Activated CD4-positive, alpha-beta T cell treated with anti-CD3 and anti-CD28 coated beads for 36 hours (primary cell): ENCODE data around the gene TLCD3A. TPM values are rescaled to one million over a fixed set of nuclear protein-coding genes. Genes with fewer than 3 reads are reported as not detected.
A peak's percentile ranks its signal among the peaks of the same experiment; 100 is the strongest.
"Not testable (repeated sequence)": the region's sequence is repeated elsewhere in the genome, so short reads cannot be mapped to it uniquely, and the experiment has no call there.

Source experiments
- ATAC-seq: fragments of 200-7000 bp; cut with Tn5 transposase; one replicate; pipeline ENCODE4 v1.10.0; 2021; ENCODE audit warnings: mild to moderate bottlenecking, moderate library complexity
- CTCF ChIA-PET: fragments of 350-600 bp; sonication (Branson Sonifier 250); formaldehyde crosslinking; loops from one replicate; lab custom pipeline; 2021; ENCODE audit warnings: antibody characterized with exemption; lab: Charles Lee
- POLR2A ChIA-PET: fragments of 350-600 bp; sonication (Branson Sonifier 250); formaldehyde crosslinking; loops from one replicate; lab custom pipeline; 2021; ENCODE audit warnings: antibody characterized with exemption, inconsistent platforms; lab: Charles Lee
- DNase-seq: peaks from one replicate; pipeline ENCODE4 v3.0.0-alpha.2; 2020
- H3K27ac Mint-ChIP-seq: one replicate; pipeline ENCODE4 v1.8.0; 2021; ENCODE audit warnings: mixed read lengths
- H3K27me3 Mint-ChIP-seq: one replicate; pipeline ENCODE4 v1.8.0; 2021; ENCODE audit warnings: mixed read lengths
- H3K36me3 Mint-ChIP-seq: one replicate; pipeline ENCODE4 v1.8.0; 2021; ENCODE audit warnings: low read depth, mixed read lengths
- H3K4me1 Mint-ChIP-seq: one replicate; pipeline ENCODE4 v1.8.0; 2021; ENCODE audit warnings: mixed read lengths
- H3K4me3 Mint-ChIP-seq: one replicate; pipeline ENCODE4 v1.8.0; 2021; ENCODE audit warnings: mild to moderate bottlenecking, moderate library complexity, mixed read lengths
- H3K9me3 Mint-ChIP-seq: one replicate; pipeline ENCODE4 v1.8.0; 2021; ENCODE audit warnings: low read depth, mixed read lengths
- intact Hi-C, 2 experiments: fragments of 100-400 bp; cut with DNase I in 1 of 2; cut with micrococcal nuclease in 1 of 2; formaldehyde crosslinking; loops; one replicate each; pipeline versions ENCODE4 v1.14.2 to v1.15.1; 2022 to 2024; cut with DNase I, micrococcal nuclease
- total RNA-seq, 2 experiments: library from RNA; stranded (reverse); gene quantifications; one replicate each; pipeline ENCODE4 v1.2.3, GENCODE V29; 2021

TLCD3A gene
- total RNA-seq, 2 experiments from 2014 or later, result 13.8 to 25.9 TPM

DNA sequence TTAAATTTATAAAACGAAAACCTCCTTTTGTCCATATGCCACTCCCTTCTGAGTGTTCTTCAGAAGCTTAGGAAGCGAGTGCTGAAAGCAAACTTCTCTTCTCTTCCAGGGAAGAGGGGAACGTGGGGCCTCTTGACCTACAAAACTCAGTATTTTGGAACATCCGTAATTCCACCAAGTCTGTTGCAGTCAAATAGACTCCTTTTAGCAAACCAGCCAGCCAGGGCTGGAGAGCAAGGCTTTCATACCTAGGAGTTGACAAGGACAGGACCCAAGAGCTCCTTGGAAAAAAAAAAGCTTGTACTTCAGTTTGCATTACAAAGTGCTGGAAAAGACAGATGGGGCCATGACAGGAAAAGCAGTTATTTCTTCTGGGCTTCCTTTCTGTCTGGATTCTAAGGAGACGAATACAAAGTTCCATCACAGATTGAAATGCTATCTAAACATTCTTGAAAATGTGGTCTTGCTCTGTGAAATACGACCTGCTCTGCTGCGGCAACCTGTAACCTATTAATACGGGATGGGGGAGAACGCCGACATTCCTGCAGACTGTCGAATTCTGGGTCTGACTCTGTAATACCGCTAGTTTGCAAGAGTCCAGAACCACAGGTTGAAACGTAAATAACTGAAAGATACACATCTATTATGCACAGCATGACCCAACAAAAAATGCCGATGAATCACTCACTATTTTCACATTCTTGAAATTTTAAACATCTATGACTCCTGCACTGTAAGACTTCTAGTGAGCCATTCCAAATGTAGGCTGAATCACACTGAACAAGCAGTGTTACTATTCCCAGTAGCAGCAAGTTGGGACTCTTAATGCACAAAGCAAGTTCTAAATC lies 38.4 kb upstream of the TLCD3A start:
- peaks cover 41% of the 10 kb centered on the region for H3K36me3 Mint-ChIP-seq

DNA sequence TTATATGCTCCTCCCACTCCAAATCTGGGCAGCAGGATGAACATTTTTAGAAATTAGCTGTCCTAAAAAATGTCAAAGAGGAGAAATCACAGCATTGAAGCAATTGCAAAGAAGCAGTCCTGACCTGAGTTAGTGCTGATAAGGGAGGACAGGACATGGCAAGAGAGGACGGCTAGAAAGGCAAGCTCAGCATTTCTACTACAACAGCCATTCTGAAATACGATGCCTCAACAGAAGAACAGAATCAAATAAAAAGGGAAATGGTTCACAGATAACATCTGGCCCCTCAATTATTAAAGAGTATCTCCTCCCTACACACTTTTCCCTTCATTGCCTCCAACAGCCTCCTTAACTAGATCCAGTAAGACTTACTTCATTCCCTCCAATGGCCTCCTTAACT lies 36.0 kb upstream of the TLCD3A start:
- ChIA-PET CTCF (interaction anchor here (0.7 to 2.3 kb wide), 4 partner anchors 9 to 284 kb away, joined by 3 to 14 read pairs (median 6); no protein-coding TSS in a partner anchor), POLR2A (interaction anchor here (0.6 kb wide), 1 partner anchor 46 kb away, joined by 3 read pairs; no protein-coding TSS in a partner anchor)
- Mint-ChIP-seq H3K27ac (no peak overlapping the region), H3K4me1 (no peaks in the 10 kb centered on the region), H3K36me3 (peaks cover 40% of the 10 kb centered on the region), H3K9me3 (no peaks in the 10 kb centered on the region), H3K4me3 (no peak overlapping the region), H3K27me3 (no peaks in the 10 kb centered on the region)
- no peak for ATAC-seq
- DNase-seq, result no peak
- intact Hi-C loops, result no loop called here

More for the DNA sequence above, 38.4 kb upstream of the TLCD3A start:
- no peaks in the 10 kb centered on the region for H3K27me3 Mint-ChIP-seq
- CTCF ChIA-PET, result interaction anchor here (0.6 to 2.3 kb wide), 3 partner anchors 11 to 282 kb away, joined by 3 to 14 read pairs (median 3); no protein-coding TSS in a partner anchor
- no peaks in the 10 kb centered on the region for H3K4me1 Mint-ChIP-seq
- DNase-seq (no peak), ATAC-seq (no peak)
- no peak overlapping the region for H3K4me3 Mint-ChIP-seq
- intact Hi-C loops, result no loop called here
- POLR2A ChIA-PET, result no interaction called here
- H3K9me3 Mint-ChIP-seq, result no peaks in the 10 kb centered on the region
- no peak overlapping the region for H3K27ac Mint-ChIP-seq

DNA sequence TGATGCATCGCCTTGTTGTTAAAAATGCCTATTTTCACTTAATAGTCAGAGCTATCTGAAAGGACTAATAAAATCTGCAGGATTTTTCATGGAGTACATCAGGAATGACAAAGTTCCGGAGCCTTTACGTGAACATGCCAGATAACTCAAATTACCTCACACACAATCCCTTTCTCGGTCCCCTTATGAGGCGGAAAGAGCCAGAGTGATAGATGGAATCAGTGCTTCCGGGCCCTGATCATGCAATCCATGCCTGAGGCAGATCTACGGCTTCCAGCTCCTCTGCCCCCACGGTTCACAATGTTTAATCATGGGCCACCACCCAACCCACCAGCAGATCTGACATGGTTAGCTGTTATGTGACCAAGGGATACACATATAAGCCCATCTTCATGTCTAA lies 34.7 kb upstream of the TLCD3A start:
- DNase-seq (no peak), ATAC-seq (no peak)
- H3K36me3 Mint-ChIP-seq, result peaks cover 35% of the 10 kb centered on the region
- H3K27ac Mint-ChIP-seq, result no peak overlapping the region
- CTCF ChIA-PET, result interaction anchor here (0.6 to 5.4 kb wide), 2 partner anchors 286 to 643 kb away, joined by 3 to 68 read pairs; a partner anchor contains a TSS
- H3K9me3 Mint-ChIP-seq, result no peaks in the 10 kb centered on the region
- POLR2A ChIA-PET, result no interaction called here
- no peaks in the 10 kb centered on the region for H3K4me1 Mint-ChIP-seq
- intact Hi-C loops, result no loop called here
- H3K27me3 Mint-ChIP-seq, result no peaks in the 10 kb centered on the region
- H3K4me3 Mint-ChIP-seq, result no peak overlapping the region

DNA sequence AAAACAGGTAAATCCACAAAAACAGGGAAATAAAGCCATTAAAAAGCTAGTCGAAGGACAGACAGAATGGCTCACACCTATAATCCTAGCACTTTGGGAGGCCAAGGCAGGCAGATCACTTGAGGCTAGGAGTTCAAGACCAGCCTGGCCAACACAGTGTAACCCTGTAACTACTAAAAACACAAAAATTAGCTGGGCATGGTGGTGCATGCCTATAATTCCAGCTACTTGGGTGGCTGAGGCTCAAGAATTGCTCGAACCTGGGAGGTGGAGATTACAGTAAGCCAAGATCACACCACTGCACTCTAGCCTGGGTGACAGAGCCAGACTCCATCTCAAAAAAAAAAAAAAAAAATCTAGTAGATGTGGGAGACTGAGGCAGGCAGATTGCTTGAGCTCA lies 34.3 kb upstream of the TLCD3A start:
- intact Hi-C loops, H3K4me3 Mint-ChIP-seq, H3K4me1 Mint-ChIP-seq, H3K27me3 Mint-ChIP-seq, H3K9me3 Mint-ChIP-seq, ATAC-seq, H3K27ac Mint-ChIP-seq, DNase-seq: not testable (repeated sequence)
- H3K36me3 Mint-ChIP-seq, result peaks cover 35% of the 10 kb centered on the region
- ChIA-PET POLR2A (interaction anchor here (0.6 kb wide), 1 partner anchor 286 kb away, joined by 5 read pairs; no protein-coding TSS in a partner anchor), CTCF (interaction anchor here (0.6 to 5.4 kb wide), 6 partner anchors 26 to 643 kb away, joined by 3 to 68 read pairs (median 3); a partner anchor contains a TSS)

DNA sequence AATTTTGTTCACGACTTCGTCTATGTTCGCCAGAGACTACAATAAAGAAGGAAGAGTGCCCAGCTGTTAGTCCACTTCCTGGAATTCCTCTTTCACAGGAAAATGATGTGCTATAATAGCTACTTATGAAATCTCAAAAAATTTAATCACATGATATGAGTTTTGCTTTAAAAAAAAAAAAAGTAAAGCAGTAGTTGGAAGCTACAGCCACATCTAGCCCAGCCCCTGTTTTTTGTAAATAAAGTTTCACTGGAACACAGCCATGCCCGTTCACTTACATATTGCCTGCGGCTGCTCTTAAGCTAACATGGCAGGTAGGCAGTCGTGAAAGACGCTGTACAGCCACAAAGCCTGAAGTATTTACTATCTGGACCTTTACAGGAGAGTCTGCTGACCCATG lies 33.1 kb upstream of the TLCD3A start:
- POLR2A ChIA-PET, result interaction anchor here (0.6 kb wide), 1 partner anchor 51 kb away, joined by 4 read pairs; no protein-coding TSS in a partner anchor
- intact Hi-C loops, result no loop called here
- H3K9me3 Mint-ChIP-seq, result no peaks in the 10 kb centered on the region
- peaks cover 31% of the 10 kb centered on the region for H3K36me3 Mint-ChIP-seq
- H3K4me1 Mint-ChIP-seq, result no peaks in the 10 kb centered on the region
- no peak overlapping the region for H3K27ac Mint-ChIP-seq
- H3K27me3 Mint-ChIP-seq, result no peaks in the 10 kb centered on the region
- no peak overlapping the region for H3K4me3 Mint-ChIP-seq
- DNase-seq, result no peak
- ATAC-seq, result no peak
- CTCF ChIA-PET, result interaction anchor here (0.6 to 5.4 kb wide), 12 partner anchors 12 to 555 kb away, joined by 3 to 68 read pairs (median 5); partner anchors contain the start of gene VPS53

DNA sequence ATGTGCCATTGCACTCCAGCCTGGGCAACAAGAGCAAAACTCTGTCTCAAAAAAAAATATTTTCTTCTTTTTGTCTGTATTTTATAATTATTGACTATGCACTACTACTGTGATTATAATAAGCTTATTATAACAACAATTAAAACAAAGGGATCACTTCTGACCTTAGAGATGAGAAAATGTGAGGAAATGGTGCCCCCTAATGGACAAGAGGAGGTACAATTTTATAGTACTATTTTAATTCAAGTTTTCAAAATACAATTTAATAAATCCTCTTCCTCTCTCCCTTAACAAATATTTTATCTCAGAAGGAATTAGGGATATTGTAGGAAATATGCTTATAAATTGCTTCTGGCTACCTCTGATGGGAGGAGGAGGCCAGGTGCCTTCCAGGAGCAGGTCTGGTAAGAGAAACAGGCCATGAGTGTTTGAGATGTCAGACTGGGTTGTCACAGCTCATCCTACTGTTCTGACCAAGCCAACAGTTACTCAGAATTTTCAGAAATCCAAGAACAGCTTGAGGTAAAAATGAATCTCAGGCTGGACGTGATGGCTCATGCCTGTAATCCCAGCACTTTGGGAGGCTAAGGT lies 31.8 kb upstream of the TLCD3A start:
- POLR2A ChIA-PET, result no interaction called here
- DNase-seq (no peak), ATAC-seq (peak; percentile 65)
- intact Hi-C loops, result loop anchor here (1.0 to 10.0 kb wide), 3 partner anchors 288 to 556 kb away; no protein-coding TSS in a partner anchor
- Mint-ChIP-seq H3K27me3 (no peaks in the 10 kb centered on the region), H3K4me1 (no peaks in the 10 kb centered on the region), H3K27ac (no peak overlapping the region), H3K4me3 (no peak overlapping the region), H3K36me3 (peaks cover 23% of the 10 kb centered on the region), H3K9me3 (no peaks in the 10 kb centered on the region)
- CTCF ChIA-PET, result interaction anchor here (0.5 to 5.4 kb wide), 34 partner anchors 8 to 558 kb away, joined by 3 to 68 read pairs (median 4); partner anchors contain the start of genes GLOD4, MRM3 and VPS53

DNA sequence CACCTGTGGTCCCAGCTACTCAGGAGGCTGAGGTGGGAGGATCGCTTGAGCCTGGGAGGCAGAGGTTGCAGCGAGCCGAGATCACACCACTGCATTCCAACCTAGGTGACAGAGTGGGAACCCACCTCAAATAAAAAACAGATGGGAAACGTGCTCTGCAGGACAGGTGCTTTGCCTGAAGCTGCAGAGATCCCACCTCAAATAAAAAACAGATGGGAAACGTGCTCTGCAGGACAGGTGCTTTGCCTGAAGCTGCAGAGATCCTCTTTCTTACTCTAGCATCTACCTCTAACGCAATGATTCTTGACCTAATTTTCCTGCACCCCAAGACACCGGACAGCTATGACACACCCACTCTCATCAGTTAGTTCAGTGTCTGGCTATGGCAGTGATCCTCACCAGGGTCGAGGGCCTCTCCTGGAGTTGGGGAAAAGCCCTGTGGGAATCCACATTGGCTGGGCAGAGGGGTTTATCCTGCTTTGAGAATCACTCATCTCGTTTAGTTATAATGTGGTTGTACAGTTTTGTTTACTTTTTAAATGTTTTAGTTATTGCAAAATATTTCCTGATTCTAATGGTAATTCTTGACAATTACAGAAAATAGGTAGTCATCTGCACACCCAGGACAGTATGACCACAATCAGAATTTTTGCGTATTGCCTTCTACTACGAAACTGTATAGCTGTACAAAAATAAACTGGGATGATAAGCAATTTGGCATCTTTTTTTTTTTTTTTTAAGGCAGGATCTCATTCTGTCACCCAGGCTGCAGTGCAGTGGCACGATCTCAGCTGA lies 29.1 kb upstream of the TLCD3A start:
- Mint-ChIP-seq H3K4me3 (no peak overlapping the region), H3K27me3 (no peaks in the 10 kb centered on the region), H3K27ac (no peak overlapping the region), H3K4me1 (no peaks in the 10 kb centered on the region), H3K9me3 (no peaks in the 10 kb centered on the region), H3K36me3 (peaks cover 9% of the 10 kb centered on the region)
- no peak for DNase-seq
- ChIA-PET POLR2A (no interaction called here), CTCF (interaction anchor here (0.9 to 2.1 kb wide), 3 partner anchors 17 to 289 kb away, joined by 4 to 6 read pairs (median 4); no protein-coding TSS in a partner anchor)
- no peak for ATAC-seq
- intact Hi-C loops, result loop anchor here in 1 of 2 experiments (10.0 kb wide), 1 partner anchor 318 kb away; no protein-coding TSS in a partner anchor

DNA sequence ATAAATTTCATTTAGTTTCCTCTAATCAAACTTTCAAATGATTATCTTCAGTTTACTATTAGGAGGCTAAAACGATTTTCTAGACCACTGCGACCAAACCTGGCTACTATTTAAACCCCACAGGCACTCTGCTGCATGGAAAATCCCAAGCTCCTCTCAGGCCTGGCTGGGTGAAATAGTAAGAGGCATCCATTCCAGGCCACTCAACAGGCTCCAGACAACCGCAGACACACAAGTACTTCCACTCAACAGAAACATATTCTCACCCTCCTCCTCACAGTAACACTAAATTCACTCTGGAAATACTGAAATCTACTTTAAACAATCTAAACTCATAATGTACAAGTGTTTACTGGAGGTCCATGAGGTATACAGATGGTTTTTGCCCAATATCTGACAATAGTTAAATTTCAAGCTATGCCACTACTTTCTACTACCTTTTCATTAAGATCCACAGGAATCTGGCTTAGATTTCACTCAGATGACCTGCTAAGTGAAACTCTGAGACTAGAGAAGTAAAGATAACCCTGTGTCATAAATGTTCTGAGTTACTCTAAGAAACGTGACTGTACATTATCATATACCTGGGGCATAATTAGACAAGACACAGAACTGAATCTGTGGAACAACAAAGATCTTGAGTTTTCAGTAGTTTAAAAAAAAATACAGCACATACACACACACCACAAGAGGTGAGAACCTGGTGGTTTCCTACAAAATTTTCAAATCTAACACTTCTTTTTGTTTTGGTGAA lies 28.1 kb upstream of the TLCD3A start:
- ChIA-PET CTCF (interaction anchor here (0.6 to 2.1 kb wide), 5 partner anchors 9 to 290 kb away, joined by 3 to 14 read pairs (median 5); no protein-coding TSS in a partner anchor), POLR2A (no interaction called here)
- H3K9me3 Mint-ChIP-seq, result no peaks in the 10 kb centered on the region
- ATAC-seq (no peak), DNase-seq (no peak)
- no peak overlapping the region for H3K27ac Mint-ChIP-seq
- intact Hi-C loops, result loop anchor here in 1 of 2 experiments (10.0 kb wide), 1 partner anchor 319 kb away; no protein-coding TSS in a partner anchor
- H3K4me3 Mint-ChIP-seq, result no peak overlapping the region
- H3K4me1 Mint-ChIP-seq, result peaks cover 5% of the 10 kb centered on the region
- no peaks in the 10 kb centered on the region for H3K27me3 Mint-ChIP-seq
- peaks cover 14% of the 10 kb centered on the region for H3K36me3 Mint-ChIP-seq

DNA sequence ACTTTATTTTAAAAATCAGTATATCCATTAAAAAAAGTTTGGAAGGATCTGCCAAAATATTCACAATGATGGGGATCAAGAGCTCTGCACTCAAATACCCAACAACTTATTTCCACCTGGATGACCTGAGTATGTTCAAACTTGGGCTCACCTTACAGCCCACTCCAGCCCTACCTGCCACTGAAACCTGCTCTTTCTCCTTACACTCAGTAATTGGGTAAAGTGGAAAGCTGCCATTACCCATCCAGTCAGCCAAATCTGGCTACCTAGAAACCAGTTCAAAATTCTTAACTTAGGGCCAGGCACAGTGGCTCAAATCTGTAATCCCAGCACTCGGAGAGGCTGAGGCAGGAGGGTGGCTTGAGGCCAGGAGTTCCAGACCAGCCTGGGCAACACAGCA lies 27.4 kb upstream of the TLCD3A start:
- Mint-ChIP-seq H3K27me3 (no peaks in the 10 kb centered on the region), H3K4me1 (peaks cover 9% of the 10 kb centered on the region), H3K9me3 (no peaks in the 10 kb centered on the region), H3K4me3 (no peak overlapping the region), H3K36me3 (peaks cover 16% of the 10 kb centered on the region), H3K27ac (no peak overlapping the region)
- ATAC-seq, result no peak
- ChIA-PET POLR2A (no interaction called here), CTCF (interaction anchor here (0.6 to 2.1 kb wide), 4 partner anchors 10 to 812 kb away, joined by 3 to 14 read pairs (median 5); partner anchors contain the start of gene INPP5K)
- DNase-seq, result no peak
- intact Hi-C loops, result loop anchor here in 1 of 2 experiments (10.0 kb wide), 1 partner anchor 320 kb away; no protein-coding TSS in a partner anchor

DNA sequence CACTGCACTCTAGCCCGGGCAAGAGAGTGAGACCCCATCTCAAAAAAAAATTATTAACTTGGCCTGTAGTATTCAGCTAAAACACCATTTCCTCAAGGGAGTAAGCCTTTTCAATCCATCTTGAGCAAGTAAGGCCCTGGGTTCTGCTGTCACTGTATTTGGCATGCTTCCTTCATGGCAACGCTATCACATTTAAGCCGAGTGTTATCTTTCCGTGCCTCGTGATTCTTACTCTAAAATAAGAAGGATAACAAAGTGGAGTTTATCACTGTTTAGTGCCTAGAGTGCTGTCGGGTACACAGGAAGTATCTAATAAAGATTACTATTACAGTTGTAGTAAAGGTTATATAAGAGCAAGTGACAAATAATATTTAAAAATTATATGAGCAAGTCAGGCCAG lies 26.5 kb upstream of the TLCD3A start:
- no peaks in the 10 kb centered on the region for H3K9me3 Mint-ChIP-seq
- DNase-seq, result no peak
- no peak overlapping the region for H3K4me3 Mint-ChIP-seq
- POLR2A ChIA-PET, result no interaction called here
- H3K4me1 Mint-ChIP-seq, result peaks cover 9% of the 10 kb centered on the region
- H3K27ac Mint-ChIP-seq, result no peak overlapping the region
- peaks cover 16% of the 10 kb centered on the region for H3K36me3 Mint-ChIP-seq
- H3K27me3 Mint-ChIP-seq, result no peaks in the 10 kb centered on the region
- intact Hi-C loops, result loop anchor here in 1 of 2 experiments (10.0 kb wide), 1 partner anchor 321 kb away; no protein-coding TSS in a partner anchor
- CTCF ChIA-PET, result interaction anchor here (0.6 to 1.6 kb wide), 4 partner anchors 11 to 297 kb away, joined by 3 to 14 read pairs (median 3); no protein-coding TSS in a partner anchor
- no peak for ATAC-seq
